ENCODE measurements around the gene COG4. TPM values are rescaled to one million over a fixed set of nuclear protein-coding genes. Genes with fewer than 3 reads are reported as not detected.
A peak's percentile ranks its signal among the peaks of the same experiment; 100 is the strongest.

COG4 gene
- total RNA-seq, 1 experiment from 2014 or later = 45.4 TPM

DNA sequence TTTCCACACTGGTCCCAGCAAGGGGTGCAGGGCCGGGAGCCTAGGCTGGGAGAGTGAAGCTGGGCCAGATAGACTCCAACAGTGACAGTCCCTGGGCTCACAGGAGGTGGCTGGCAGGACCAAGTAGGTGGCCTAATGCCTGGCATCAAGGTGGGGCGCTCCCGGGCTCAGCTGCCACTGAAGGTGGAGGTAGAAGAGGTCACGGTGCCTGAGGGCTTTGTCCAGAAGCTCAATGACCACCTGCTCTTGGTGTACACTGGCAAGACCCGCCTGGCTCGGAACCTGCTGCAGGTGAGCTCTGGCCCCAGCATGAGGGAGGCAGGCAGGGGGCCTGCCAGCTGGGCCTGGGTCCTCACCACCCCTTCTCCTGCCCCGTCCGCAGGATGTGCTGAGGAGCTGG is 45.2 kb downstream of the COG4 start:
- H3K4me1 ChIP-seq (ENCODE audit: control insufficient read depth, insufficient read depth, low read length) = peaks cover 11% of the 10 kb centered on the region
- DNase-seq (ENCODE audit: low read depth, low spot score) (no peak), ATAC-seq (no peak)
- no TSS peak for BruUV-seq (replicated peaks)
- intact Hi-C loops (cut with micrococcal nuclease; ENCODE audit: unreplicated experiment) = no loop called here
- no peak overlapping the region for H3K4me3 ChIP-seq (ENCODE audit: low read depth in 2 of 2, low read length in 2 of 2)
- no peak for TF ChIP-seq REST (IDR thresholded peaks at IDR 0.05; ENCODE audit: insufficient read depth in 1 of 2, low read depth in 2 of 2, low read length in 1 of 2)
- no peak for TF ChIP-seq POLR2AphosphoS5 (IDR thresholded peaks at IDR 0.05; ENCODE audit: low read depth, low read length)
- TF ChIP-seq TCF7L2 (IDR thresholded peaks at IDR 0.05; ENCODE audit: low read depth, low read length) = no peak
- no peak for TF ChIP-seq SIN3A (IDR thresholded peaks at IDR 0.05; ENCODE audit: borderline replicate concordance, insufficient read depth, low read depth, low read length)
- TF ChIP-seq, protein P1, sequence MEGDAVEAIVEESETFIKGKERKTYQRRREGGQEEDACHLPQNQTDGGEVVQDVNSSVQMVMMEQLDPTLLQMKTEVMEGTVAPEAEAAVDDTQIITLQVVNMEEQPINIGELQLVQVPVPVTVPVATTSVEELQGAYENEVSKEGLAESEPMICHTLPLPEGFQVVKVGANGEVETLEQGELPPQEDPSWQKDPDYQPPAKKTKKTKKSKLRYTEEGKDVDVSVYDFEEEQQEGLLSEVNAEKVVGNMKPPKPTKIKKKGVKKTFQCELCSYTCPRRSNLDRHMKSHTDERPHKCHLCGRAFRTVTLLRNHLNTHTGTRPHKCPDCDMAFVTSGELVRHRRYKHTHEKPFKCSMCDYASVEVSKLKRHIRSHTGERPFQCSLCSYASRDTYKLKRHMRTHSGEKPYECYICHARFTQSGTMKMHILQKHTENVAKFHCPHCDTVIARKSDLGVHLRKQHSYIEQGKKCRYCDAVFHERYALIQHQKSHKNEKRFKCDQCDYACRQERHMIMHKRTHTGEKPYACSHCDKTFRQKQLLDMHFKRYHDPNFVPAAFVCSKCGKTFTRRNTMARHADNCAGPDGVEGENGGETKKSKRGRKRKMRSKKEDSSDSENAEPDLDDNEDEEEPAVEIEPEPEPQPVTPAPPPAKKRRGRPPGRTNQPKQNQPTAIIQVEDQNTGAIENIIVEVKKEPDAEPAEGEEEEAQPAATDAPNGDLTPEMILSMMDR (IDR thresholded peaks at IDR 0.05) = no peak
- no peaks in the 10 kb centered on the region for H3K27me3 ChIP-seq (ENCODE audit: control insufficient read depth, insufficient read depth, low read length)
- no peaks in the 10 kb centered on the region for H3K9me3 ChIP-seq (ENCODE audit: control insufficient read depth, insufficient read depth, low read depth, low read length)
- in situ Hi-C loops (cut with HindIII; ENCODE audit: low pct_unique_long_range_greater_than_20kb, low sequenced_read_pairs) = no loop called here
- POLR2A ChIA-PET = no interaction called here
- H3K27ac ChIP-seq (ENCODE audit: low read length) = no peak overlapping the region
- H3K36me3 ChIP-seq (ENCODE audit: control insufficient read depth, insufficient read depth, low read length) = no peaks in the 10 kb centered on the region
- CTCF ChIA-PET = no interaction called here

DNA sequence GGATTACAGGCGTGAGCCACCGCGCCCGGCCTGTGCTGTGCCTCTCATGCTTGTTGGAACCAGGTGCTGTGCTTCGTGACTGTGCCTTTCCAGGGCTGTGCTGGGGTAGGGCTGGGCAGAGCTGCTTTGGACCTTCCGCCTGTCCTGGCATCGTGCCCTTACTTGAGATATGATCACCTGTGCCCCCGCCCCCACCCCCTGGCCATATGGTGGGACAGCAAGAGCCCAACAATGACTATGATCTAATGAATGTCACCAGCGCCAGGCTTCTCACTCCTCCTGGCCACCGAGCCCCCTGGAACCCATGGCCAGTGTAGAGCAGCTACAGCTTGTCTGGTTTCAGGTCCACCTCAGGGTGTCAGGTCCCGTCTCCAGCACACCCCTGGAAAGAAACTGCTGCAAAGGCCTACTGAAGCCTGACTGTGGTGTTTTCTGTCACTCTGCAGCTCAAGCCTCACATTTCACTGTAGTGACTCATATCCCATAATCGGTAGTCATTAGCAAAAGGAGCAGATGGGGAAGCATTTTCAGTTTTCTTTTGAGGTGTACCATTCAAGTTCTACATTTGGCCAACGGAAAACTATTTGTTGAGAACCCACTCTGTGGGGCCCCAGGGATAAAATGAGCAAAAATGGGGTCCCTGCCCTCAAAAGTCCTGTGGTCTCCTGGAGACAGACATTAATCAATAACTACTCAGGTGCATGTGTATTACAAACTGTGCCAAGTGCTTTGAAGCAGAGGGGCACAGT is 46.9 kb downstream of the COG4 start:
- POLR2A ChIA-PET = no interaction called here
- H3K27me3 ChIP-seq (ENCODE audit: control insufficient read depth, insufficient read depth, low read length) = no peaks in the 10 kb centered on the region
- ATAC-seq = peak; percentile 70
- CTCF ChIA-PET = no interaction called here
- DNase-seq (ENCODE audit: low read depth, low spot score) = no peak
- no peaks in the 10 kb centered on the region for H3K9me3 ChIP-seq (ENCODE audit: control insufficient read depth, insufficient read depth, low read depth, low read length)
- intact Hi-C loops (cut with micrococcal nuclease; ENCODE audit: unreplicated experiment) (no loop called here), in situ Hi-C loops (cut with HindIII; ENCODE audit: low pct_unique_long_range_greater_than_20kb, low sequenced_read_pairs) (no loop called here)
- no peak overlapping the region for H3K4me3 ChIP-seq (ENCODE audit: low read depth in 2 of 2, low read length in 2 of 2)
- H3K27ac ChIP-seq (ENCODE audit: low read length) = peak overlapping the region; percentile 54
- H3K4me1 ChIP-seq (ENCODE audit: control insufficient read depth, insufficient read depth, low read length) = peaks cover 11% of the 10 kb centered on the region
- TF ChIP-seq SIN3A (IDR thresholded peaks at IDR 0.05; ENCODE audit: borderline replicate concordance, insufficient read depth, low read depth, low read length) (no peak), REST (IDR thresholded peaks at IDR 0.05; ENCODE audit: insufficient read depth in 1 of 2, low read depth in 2 of 2, low read length in 1 of 2) (no peak), TCF7L2 (IDR thresholded peaks at IDR 0.05; ENCODE audit: low read depth, low read length) (no peak), POLR2AphosphoS5 (IDR thresholded peaks at IDR 0.05; ENCODE audit: low read depth, low read length) (no peak)
- TF ChIP-seq, protein P1 (IDR thresholded peaks at IDR 0.05) = no peak
- H3K36me3 ChIP-seq (ENCODE audit: control insufficient read depth, insufficient read depth, low read length) = no peaks in the 10 kb centered on the region
- BruUV-seq (replicated peaks) = TSS peak; percentile 66
